ENCODE results near the gene AARS1. TPM values are rescaled to one million over a fixed set of nuclear protein-coding genes. Genes with fewer than 3 reads are reported as not detected.
"Not testable (repeated sequence)": the region's sequence is repeated elsewhere in the genome, so short reads cannot be mapped to it uniquely, and the experiment has no call there.

AARS1 gene
- total RNA-seq, 2 donors from 2014 or later = 54.0 to 56.8 TPM

DNA sequence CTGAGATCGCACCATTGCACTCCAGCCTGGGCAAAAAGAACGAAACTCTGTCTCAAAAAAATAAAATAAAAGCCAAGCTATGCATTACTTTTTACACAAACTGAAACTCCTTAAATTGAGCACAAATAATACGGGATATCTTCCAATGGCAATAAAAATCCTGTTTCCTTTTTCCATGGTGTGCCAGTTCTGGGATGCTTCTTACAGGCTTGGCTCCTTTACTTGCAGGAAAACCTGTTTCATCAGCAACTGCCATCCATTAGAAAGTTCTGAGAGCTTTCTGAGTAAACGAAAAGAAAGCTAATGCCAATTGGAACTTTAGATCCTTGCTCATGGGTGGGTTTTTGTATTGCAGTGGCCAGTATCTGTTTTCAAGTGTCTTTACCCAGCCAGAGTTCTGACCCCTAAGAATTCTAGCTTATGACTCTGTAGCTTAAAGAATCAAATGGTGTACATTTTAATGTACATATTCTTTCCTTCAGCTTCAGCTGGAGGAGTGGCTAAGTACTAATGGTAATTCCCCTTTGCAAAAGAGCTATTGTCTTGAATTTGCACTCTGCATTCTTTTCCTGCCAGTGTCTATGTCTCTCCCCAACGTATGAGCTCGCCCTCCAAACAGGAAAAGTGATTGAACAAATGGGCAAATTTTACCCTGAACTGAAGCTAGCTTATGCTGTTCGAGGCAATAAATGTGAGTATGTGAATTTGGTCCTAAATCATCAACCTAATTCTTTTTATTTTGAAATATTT is 35.9 kb upstream of the AARS1 start:
- no peak for DNase-seq (ENCODE audit: low spot score)
- no peak for TF ChIP-seq CTCF (IDR thresholded peaks at IDR 0.05)
- H3K4me3 ChIP-seq = no peak overlapping the region
- H3K9me3 ChIP-seq = no peaks in the 10 kb centered on the region
- H3K36me3 ChIP-seq = peaks cover 67% of the 10 kb centered on the region
- no peaks in the 10 kb centered on the region for H3K4me1 ChIP-seq
- H3K27ac ChIP-seq = no peak overlapping the region
- no peaks in the 10 kb centered on the region for H3K27me3 ChIP-seq

- no peak for TF ChIP-seq CTCF (IDR thresholded peaks at IDR 0.05)
Observed at GRCh38 chr16:70320121-70320520, 30.8 kb upstream of the AARS1 start.

GRCh38 chr16:70307726-70308125 is 18.4 kb upstream of the AARS1 start:
- DNase-seq (ENCODE audit: low spot score); H3K4me1 ChIP-seq; H3K36me3 ChIP-seq; H3K27ac ChIP-seq; H3K9me3 ChIP-seq; H3K27me3 ChIP-seq; H3K4me3 ChIP-seq: not testable (repeated sequence)

More at GRCh38 chr16:70320121-70320520, 30.8 kb upstream of the AARS1 start:
- DNase-seq (ENCODE audit: low spot score) = no peak
- H3K4me1 ChIP-seq = no peaks in the 10 kb centered on the region
- H3K36me3 ChIP-seq = peaks cover 71% of the 10 kb centered on the region
- H3K27me3 ChIP-seq = no peaks in the 10 kb centered on the region
- H3K9me3 ChIP-seq = no peaks in the 10 kb centered on the region
- H3K4me3 ChIP-seq = no peak overlapping the region
- H3K27ac ChIP-seq = no peak overlapping the region

GRCh38 chr16:70306880-70307279 is 17.6 kb upstream of the AARS1 start:
- Histone ChIP-seq H3K27ac (no peak overlapping the region), H3K4me1 (no peaks in the 10 kb centered on the region), H3K36me3 (no peaks in the 10 kb centered on the region), H3K4me3 (no peak overlapping the region), H3K27me3 (no peaks in the 10 kb centered on the region), H3K9me3 (no peaks in the 10 kb centered on the region)
- TF ChIP-seq CTCF (IDR thresholded peaks at IDR 0.05) = no peak
- no peak for DNase-seq (ENCODE audit: low spot score)

DNA sequence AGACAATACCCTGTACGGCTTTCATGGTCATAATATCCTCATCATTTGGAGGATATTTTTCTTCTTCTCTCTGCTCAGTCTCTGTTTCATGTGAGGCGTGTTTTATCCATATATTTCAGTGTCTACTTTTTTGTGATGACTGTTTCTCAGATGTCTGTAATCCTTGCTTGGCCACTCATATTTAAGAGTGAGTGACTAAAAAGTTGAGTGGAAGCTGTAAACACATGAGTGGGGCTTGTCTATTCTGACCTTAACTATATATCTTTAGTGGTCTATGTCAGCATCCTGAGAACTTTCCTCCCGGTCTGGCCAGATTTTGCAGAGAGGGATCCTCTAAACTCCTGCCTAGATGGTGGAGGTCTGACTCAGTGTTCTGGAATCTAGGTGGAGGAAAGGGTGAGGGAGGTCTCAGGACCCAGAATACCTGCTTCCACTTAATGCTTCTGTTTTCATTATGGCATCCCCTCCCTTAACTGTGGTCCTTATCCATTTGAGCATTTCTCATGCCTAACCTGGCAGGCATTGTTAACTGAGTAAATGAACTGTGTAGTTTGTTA is 15.7 kb upstream of the AARS1 start:
- Histone ChIP-seq H3K4me1 (peaks cover 0 to 4% of the 10 kb centered on the region in 2 donors), H3K27ac (no peak overlapping the region), H3K27me3 (no peaks in the 10 kb centered on the region), H3K36me3 (no peaks in the 10 kb centered on the region), H3K9me3 (peaks cover 0 to 10% of the 10 kb centered on the region in 2 donors), H3K4me3 (no peak overlapping the region)
- no peak for TF ChIP-seq CTCF (IDR thresholded peaks at IDR 0.05)
- no peak for DNase-seq (ENCODE audit: low spot score)

GRCh38 chr16:70302745-70303144 is 13.4 kb upstream of the AARS1 start:
- H3K4me3 ChIP-seq = no peak overlapping the region
- no peak overlapping the region for H3K27ac ChIP-seq
- DNase-seq (ENCODE audit: low spot score) = no peak
- peaks cover 0 to 10% of the 10 kb centered on the region in 2 donors for H3K9me3 ChIP-seq
- no peaks in the 10 kb centered on the region for H3K27me3 ChIP-seq
- H3K4me1 ChIP-seq = peaks cover 0 to 16% of the 10 kb centered on the region in 2 donors
- H3K36me3 ChIP-seq = no peaks in the 10 kb centered on the region
- TF ChIP-seq CTCF (IDR thresholded peaks at IDR 0.05) = no peak

Data from right atrium auricular region (tissue), 2 donors.